ENCODE measurements around the gene ATXN1.

The ATXN1 gene

DNA sequence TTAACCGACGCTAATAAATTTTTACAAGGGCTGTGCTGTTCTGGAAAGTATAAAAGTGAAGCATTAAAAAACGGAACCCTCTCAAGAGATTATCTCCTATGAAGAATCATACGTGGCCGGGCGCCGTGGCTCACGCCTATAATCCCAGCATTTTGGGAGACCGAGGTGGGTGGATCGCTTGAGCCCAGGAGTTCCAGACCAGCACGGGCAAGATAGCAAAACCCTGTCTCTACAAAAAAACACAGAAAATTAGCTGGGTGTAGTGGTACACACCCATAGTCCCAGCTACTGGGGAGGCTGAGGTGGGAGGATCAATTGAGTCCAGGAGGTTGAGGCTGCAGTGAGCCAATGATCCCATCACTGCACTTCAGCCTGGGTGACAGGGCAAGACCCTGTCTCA, 439.4 kb downstream of the ATXN1 start:
- DNase-seq: no peak

DNA sequence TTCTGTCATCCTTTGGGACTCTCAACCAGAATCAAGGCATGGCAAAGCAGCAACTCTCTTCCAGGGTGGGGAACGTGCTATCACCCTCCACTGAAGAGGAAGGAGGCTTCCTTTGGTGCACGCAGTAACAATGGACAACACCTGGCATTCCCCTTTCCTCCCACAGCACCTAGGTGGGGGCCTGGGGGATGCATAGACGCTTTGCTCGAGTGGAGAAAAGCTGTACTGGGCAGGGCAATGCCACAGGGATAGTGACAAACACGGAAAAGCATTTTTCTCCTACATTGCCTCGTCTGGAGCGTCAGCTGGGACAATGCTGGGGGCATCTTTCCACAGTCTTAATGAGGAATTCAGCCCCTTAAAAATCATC, 439.9 kb downstream of the ATXN1 start:
- DNase-seq: no peak

DNA sequence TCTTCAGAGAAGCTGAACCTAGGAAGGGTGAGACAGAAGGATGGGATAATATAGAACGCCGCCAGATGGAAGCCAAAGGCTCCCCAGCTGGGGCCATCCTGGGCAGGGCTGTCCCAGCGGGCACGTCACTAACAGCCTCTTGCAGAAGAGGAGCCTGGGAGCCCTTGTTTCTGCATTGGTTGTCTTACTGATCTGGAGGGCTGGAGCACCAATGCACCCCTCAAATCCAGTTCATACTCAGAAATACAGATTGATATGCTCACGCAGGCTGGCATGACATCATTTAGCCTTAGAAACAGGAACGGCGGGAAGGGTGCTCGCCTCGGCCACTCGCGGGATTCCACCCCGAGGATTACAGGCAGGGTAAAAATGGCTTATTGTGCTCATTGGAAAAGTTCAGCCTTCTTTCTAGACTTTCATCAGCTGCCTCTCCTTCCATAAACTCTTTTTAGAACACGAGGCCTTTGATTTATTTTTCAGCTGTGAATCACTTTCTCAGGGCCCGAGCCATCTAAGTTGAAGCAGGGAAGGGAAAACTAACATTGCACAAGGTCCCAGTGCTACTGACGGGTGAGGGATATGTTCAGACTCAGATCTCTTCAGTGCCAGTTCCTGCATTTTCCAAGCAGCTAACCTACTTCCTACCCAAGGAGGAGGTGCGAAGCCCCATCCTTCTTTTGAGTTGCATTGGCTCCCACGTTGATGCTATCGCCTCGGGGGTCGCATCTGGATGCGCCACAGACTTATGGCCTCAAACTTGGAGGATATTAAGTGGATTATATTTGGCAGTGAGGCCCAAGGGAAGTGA, 440.5 kb downstream of the ATXN1 start:
- DNase-seq: peak in 1 of 2 experiments; percentile 40

DNA sequence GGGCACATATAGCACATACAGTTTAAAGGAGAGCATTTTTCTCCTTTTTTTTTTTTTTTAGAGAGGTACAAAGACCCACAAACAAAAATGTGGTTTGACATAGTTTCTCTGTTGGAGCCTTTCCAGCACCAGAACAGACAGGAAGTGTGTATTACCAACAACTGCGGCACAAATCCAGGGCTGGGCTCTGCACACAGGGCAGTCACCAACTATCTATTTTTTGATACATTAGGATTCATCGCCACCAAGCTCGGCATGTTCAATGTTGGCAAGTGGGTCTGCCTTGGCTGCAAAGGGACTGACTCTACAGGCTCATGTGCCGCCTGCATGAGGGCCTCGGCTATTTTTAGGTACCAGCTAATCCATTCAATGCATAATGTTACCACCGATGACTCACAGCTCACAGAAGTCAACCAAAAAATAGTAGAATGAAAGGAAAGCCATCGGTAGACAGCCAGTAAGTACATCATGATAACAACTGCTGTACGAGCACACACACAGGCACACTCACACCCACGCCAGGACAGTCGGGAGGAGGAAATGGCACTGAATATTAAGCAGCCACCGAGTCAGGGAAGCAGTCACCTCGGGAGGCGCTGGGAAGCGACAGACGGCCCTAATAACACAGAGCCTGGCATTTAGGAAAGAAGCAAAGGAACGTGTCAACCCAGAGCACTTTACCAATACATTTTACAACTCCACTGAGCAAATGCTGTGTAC, 441.3 kb downstream of the ATXN1 start:
- DNase-seq: peak; percentile 61 to 65

DNA sequence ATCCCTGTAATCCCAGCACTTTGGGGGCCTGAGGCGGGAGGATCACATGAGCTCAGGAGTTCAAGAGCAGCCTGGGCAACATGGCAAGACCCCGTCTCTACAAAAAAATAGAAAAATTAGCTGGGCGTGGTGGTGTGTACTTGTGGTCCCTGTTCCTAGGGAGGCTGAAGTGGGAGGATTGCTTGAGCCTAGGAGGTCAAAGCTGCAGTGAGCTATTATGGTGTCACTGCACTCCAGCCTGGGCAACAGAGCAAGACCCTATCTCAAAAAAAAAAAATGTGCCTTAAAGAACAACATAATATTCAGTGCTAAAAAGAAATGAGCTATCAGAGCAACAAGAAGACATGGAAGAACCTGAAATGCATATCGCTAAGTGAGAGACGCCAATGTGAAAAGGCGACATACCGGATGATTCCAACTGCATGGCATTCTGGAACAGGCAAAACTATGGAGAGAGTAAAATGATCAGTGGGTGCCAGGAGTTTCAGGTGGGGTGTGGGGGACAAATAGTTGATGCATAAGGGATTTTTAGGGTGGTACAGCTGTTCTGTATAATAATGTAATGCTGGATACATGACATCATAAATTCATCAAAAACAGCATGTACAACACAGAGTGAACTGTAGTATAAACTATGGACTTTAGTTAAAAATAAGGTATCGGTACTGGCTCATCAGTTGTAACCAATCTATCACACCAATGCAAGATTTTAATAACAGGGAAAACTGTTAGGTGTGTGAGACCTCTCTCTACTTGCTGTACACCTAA, 442.1 kb downstream of the ATXN1 start:
- no peak for DNase-seq

DNA sequence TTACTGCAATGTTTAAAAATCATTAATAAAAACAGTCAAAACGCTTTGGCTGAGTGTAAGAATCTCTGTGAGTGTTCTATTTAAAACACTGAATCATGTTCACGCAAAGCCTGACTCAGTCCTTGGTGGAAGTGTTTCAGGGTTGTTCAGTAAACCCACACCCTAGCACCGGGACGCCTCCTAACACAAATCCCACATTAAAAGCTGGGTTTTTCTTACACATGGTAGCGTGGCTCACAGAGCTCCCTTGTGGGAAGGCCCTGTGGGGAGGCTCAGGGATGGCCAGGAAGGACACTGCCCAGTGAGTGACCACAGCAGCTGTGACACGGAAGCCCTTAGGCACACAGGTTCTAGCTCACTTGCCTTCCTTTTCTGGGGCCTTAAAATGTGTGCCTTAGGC, 442.7 kb downstream of the ATXN1 start:
- no peak for DNase-seq

DNA sequence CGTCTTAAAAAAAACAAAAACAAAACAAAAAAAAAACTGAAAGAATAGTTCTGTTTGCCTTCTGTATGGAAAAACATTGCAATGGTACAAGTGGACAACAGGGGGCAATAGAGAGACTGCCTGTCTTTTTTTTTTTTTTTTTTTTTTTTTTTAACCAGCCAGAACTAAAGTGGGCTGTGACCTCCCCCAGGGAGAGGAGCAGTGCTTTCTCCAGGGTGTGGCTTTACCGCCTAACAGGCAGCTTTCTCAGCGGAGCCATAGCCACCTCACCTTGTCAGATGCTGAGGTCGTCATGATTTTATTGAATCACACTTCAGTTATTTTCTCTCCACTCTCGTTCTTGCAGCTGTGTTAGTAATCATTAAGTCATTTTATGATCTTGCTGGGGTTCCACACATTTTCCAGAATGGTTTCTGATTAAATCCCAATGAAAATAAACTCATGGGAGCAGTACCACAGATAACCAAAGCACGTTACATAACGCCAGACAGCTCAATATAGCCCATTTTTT, 444.5 kb downstream of the ATXN1 start:
- no peak for DNase-seq

DNA sequence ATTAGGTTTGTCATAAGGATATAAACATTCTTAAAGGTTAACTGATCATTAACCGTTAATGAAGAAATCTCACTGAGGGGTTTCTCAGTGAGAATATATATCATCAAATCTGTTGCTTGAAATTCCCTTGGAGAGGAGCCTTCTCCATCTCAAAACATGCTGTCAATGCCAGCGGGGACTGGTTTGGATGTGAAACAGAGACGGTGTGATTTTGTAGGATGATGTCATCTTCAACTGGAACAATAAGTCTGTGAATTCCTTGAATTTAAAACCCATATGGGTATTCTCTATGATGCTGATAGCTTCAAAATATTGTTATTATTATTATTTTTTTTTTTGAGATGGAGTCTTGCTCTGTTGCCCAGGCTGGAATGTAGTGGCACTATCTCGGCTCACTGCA, 447.0 kb downstream of the ATXN1 start:
- DNase-seq: no peak

DNA sequence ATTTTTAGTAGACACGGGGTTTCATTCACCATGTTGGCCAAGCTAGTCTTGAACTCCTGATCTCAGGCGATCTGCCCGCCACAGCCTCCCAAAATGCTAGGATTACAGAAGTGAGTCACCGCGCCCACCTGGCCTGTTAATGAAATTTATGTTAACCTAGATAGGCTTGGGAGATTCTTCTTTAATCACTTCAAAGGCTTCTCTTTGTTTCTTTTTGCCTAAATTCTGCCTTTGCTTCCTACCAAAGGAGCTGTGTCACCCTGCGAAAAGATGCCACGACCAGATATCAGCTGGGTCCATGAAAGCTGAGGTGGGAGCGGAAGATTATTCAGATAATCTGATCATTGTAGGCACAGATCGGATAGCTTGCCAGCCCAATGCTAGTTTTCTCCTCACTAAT, 447.5 kb downstream of the ATXN1 start:
- no peak for DNase-seq

DNA sequence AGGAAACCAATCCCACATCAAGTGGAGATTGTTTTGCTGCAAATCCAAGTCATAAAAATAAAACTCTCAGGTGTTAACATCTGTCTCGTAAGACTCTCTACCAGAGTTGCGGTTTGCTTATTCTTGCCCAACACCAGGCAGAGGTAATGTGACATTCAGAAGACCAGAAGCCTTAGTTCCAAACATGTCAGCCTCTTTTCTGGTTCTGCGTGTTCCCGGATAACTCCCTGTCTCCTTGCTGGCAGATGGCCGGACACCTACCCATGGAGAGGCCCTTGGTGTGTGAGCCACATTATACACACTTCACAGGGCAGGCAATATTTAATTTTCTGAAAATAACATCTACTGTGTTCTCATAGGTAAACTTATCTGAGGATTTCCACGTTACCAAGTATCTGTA, 449.5 kb downstream of the ATXN1 start:
- no peak for DNase-seq

DNA sequence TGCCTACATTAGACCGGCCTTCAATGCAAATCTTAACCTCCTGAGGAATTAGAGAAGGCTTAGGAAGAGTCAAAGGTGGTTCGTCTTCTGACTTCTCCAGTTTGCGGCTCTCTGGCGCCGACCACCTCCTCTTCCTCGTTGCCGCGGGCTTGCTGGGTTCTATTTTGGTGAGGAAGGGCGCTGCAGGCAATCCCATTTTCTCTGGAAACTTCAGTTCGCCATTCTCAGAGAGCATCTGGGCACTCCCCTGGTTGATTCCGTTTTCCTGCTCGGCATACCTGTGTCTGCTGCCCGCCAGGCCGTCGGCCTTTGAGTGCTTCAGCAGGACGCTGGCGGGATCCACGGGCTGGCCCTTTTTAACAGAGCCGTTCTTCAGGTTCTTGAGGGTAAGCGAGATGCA, 454.9 kb downstream of the ATXN1 start:
- no peak for DNase-seq

DNA sequence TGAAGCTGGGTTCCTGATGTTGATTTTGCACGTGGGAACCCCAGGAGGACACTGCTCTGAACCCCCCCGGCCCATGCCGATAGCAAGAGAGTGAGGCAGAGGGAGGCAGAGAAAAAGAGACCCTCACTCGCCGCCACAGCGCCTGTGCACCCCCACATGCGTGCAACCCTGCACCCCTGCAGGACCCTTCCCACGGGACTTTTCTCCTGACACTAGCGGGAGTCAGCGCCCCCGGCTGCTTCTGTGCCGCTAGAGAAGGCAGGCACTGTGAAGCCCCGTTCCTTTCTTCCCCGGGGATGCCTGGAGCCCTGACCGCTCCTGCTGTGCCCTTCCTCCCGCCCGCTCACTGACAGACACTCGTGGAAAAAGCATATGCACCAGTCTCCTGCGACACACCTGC, 455.5 kb downstream of the ATXN1 start:
- no peak for DNase-seq

DNA sequence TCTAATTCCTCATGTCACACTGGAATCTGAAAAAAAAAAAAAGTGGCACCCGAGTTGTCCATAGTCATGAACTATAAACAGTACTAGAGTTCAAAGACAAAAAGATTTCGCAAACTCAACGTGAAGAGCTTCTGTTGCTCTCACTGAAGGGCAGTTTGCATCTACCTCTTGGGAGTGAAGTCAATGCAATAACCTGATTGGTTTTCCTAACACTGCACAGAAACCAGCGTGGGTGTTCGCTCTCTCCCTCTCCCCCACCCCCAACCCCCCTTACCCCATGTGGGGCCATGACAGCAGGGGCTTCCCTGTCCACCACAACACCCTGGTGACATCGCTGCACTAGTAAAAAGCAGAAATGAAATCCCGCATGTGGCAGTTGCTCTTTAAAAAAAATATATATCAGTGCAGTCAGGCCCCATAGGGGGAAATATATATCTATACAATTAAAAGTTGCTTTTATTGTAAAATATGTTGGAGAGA, 456.0 kb downstream of the ATXN1 start:
- DNase-seq: no peak

DNA sequence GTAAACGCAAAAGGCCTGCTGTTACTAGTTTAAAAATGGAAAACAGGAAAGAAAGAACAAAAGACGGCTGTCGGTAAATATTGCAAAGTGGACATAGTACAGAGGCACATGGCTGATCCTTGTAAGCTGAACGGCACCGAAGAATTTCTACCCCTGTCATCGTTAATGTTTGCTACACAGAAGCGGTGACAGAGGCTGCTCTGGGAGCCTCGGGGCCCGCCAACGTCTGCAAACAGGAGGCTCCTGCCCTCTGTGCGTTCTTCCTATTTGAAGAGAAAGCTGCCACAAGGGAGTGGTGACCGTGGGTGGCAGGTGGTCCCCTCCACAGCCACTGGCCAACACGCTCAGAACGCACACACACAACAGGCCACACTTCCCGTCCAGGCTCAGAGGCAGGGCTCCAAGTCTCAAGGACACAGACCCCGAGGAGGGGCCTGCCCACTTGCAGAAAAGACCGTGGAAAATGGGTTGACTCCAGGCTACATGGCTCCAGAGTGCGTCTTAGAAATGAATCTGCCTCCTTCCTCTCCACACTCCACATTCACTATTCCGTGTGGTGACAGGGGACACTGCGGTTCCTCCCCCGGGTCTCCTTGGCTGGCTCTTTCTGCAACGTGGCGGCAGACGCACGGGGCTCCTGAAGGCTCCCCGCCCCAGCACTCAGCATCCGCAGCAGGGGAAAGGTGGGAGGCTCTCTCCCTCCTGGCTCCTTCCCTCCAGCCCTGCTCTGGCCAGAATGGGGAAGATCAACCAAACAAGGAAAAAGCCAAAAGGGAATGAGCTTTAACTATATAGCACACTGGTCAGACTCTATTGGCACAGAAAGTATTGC, 458.3 kb downstream of the ATXN1 start:
- no peak for DNase-seq

DNA sequence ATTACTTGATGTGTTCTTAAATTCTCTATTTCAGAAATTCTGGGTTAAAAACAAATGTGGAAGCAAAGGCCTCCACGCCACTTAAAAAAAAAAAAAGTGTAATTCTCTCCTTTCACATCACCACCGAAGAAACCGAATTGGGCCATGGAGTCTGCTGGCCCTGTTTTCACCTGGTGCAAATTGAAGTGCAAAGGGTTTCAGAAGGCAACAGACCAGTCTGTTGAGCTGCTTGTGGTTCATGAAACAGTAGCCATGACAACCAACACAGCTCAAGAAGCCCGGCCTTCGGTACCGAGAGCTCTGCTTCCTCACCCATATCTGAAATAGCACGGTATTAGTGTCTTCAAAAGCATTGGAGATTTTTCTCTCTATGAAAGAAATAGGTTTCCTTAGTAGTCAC, 459.7 kb downstream of the ATXN1 start:
- no peak for DNase-seq

DNA sequence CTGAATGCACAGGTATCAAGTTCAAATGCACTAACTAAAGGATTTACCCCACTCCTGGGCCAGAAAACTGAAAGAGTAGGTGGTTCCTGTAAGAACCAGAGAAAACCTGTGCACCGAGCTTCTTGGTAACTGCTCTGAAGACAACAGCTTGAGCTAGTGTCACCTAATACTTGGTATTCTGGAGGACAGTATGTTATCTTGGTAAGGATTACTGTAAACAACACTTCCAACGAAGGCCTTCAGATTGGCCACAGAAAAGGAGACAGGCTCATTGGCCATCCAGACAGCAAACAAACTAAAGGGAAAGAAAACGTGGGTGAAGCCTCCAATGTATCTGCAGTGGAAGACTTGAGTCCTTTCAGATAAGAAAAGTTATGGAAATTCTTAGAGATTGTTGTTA, 461.4 kb downstream of the ATXN1 start:
- no peak for DNase-seq

DNA sequence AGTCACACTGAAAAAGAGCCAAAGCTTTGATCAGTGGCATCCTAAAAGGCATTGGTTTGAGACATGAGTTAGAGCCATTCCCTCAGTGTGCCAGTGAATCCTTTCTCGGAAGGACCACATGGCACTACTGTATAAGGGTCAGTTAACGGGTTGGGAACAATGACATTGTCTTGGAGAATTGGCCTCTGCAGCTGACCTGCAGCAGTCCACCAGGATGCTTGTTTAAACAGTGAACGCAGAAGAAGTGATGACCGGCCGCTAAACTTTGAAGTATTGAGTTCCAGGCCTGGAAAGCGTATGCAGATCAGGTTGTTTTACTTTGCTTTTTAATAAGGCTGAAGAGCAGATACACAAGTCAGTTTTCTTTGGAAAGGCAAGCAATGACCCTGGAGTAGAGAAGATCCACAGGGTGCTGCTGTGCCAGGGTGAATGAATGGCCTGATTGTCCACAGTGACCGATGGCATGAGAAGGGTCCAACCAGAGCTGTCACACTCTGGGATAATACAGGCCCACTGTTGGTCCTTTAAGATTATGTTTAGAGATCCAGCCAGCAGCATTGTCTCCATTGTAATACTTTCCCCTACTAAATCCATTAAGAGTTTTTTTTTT, 465.1 kb downstream of the ATXN1 start:
- DNase-seq: no peak

DNA sequence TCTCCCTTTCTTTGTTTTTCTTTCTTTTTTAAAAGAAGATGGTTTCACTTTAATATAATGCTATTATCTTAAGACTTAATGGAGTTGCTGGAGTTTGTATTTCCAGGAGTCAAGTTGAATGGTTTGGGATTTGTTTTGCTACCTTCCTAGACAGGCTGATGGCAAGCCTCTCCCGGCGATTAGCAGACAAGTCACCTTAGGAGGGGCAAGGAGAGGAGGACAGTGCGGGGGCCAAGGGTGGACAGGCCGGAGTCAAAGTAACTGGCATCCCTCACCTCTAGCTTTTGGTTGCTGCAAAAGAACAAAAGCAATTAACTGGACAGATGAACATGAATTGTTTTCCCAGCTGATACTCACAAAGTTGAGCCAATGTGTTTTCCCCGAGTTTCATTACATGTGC, 465.8 kb downstream of the ATXN1 start:
- no peak for DNase-seq

DNA sequence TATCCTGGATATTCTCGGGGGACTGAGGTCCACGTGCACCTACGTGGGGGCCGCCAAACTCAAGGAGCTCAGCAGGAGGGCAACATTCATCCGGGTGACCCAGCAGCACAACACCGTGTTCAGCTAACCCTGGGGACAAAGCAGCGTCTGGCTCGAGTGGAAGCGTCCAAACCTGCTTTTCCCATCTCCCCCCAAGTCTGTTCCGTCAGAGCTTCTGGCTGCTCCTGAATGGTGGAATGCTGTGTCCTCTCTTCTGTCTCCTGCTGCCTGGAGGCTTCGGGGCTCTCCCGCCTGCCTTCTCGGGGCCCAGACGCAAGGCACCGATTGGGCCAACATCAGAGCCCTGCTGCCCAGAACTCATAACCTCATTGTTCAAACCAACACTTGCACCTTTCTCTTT, 466.2 kb downstream of the ATXN1 start:
- DNase-seq: no peak

DNA sequence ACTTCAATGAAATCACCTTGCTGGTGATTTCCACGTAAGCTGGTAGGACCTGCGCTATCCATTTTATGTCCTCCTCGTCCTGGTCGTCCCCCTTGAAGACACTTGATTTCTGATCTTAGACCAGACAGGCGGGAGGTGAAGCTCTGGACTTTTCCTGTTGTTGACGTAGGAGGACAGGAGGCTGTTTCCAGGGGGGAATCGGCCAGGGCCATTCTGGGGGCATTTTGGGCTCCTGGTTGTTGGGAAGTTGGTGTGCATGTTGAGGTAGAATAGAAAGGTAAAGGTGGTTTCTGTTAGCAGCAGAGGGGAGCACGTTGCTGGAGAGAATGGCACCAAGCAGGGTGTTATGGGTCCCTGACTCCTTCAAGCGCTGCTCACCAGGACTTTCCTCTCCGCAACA, 466.9 kb downstream of the ATXN1 start:
- DNase-seq: no peak

DNA sequence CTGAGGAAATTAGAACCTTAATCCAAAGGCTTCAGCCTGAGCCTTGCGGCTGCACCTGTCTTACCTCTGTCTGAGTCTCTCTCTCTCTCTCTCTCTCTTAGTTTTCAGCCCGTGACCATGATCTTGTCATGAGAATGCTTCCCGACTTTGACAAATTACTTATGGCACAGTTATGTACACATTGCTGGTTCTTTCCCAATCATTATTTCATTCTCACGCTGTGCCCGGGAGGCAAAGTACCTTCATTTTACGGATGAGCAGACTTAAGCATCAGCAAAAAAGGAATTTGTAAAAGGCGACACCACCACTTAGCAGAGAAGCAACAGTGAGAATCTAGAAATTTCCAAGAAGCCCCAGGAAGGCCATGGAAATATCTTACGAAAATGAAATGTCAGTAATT, 468.3 kb downstream of the ATXN1 start:
- DNase-seq: no peak

DNA sequence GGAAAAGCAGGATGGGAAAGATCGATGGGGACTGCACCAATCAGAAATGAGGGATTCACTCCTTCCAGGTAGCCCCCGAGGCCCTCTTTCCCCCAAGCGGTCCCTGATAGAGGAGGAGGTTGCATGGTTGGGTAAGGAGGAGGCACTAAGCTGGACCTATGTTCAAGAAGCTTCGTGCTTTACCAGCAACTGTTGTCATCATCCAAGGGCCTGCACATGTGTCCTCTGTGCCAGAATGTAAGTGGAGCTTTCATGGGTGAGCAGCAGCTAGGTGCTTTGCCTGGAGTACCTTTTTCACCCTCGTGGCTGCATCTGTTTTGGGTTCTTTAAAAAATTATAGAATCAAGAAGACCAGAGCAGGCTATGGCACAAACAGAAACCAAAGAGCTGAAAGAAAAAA, 468.8 kb downstream of the ATXN1 start:
- DNase-seq: no peak

Data from SHP77 (cell line).